D721Med (cell line): ENCODE data around the gene LDLRAD4.

Experiments
- DNase-seq: peaks from one replicate; pipeline ENCODE4 v3.0.0; 2011; ENCODE audit warnings: low spot score; ENCODE audit not compliant: insufficient read length
- FAIRE-seq: peaks from 2 replicates; lab custom pipeline; 2011; peaks lifted over from hg19 to GRCh38; lab: Jason Lieb, UNC
- CTCF ChIP-seq: IDR thresholded peaks from 2 replicates; pipeline ENCODE4 v1.5.1; 2012; ENCODE audit warnings: mild to moderate bottlenecking, control low read depth; ENCODE audit not compliant: insufficient read depth; ENCODE audit errors: missing control alignments

The LDLRAD4 gene

GRCh38 chr18:13241083-13241892 is 22.7 kb downstream of the LDLRAD4 start:
- TF ChIP-seq CTCF = no peak
- FAIRE-seq = no peak
- no peak for DNase-seq

- TF ChIP-seq CTCF = no peak
- no peak for DNase-seq
- FAIRE-seq = no peak
These were observed 23.3 kb downstream of the LDLRAD4 start for GRCh38 chr18:13241893-13242175.

- no peak for FAIRE-seq
- no peak for DNase-seq
- TF ChIP-seq CTCF = no peak
These were observed 24.2 kb downstream of the LDLRAD4 start for GRCh38 chr18:13242797-13243196.

GRCh38 chr18:13243363-13243762 is 24.8 kb downstream of the LDLRAD4 start:
- FAIRE-seq (no peak), DNase-seq (no peak)
- TF ChIP-seq CTCF = no peak

- FAIRE-seq = no peak
- DNase-seq = no peak
- TF ChIP-seq CTCF = no peak
These were observed 25.6 kb downstream of the LDLRAD4 start for GRCh38 chr18:13244135-13244534.

- no peak for DNase-seq
- no peak for TF ChIP-seq CTCF
- no peak for FAIRE-seq
These were observed 27.0 kb downstream of the LDLRAD4 start for GRCh38 chr18:13245481-13246000.

GRCh38 chr18:13246121-13246520 is 27.6 kb downstream of the LDLRAD4 start:
- FAIRE-seq (no peak), DNase-seq (no peak)
- TF ChIP-seq CTCF = no peak
